HepG2 (cell line): Measurements from ENCODE around the gene DENND2A. TPM values are rescaled to one million over a fixed set of nuclear protein-coding genes. Genes with fewer than 3 reads are reported as not detected.

Experiments used
- ATAC-seq: fragments of 200-7000 bp; cut with Tn5 transposase; 3 replicates; pipeline ENCODE4 v1.9.1; 2020; ENCODE audit warnings: mild to moderate bottlenecking, moderate library complexity
- BruUV-seq: library from RNA; stranded (reverse); fragments of 400-500 nt; replicated peaks from 2 replicates; lab custom pipeline; 2021; lab: Mats Ljungman, UMichigan
- CTCF ChIA-PET: fragments of 300-600 bp; formaldehyde crosslinking; extraction: SDS; loops from one replicate; lab custom pipeline; 2021; ENCODE audit warnings: low total read pairs, inconsistent platforms, low intra/inter-chr PET ratio; lab: Yijun Ruan, JAX
- POLR2A ChIA-PET: fragments of 350-600 bp; sonication (Branson Sonifier 250); formaldehyde crosslinking; loops from one replicate; lab custom pipeline; 2020; ENCODE audit warnings: antibody characterized with exemption, inconsistent platforms; lab: Yijun Ruan, JAX
- DNase-seq: peaks from one replicate; pipeline ENCODE4 v3.0.0-alpha.2; 2015; ENCODE audit warnings: low spot score
- FAIRE-seq: peaks from 3 replicates; lab custom pipeline; 2011; peaks lifted over from hg19 to GRCh38; lab: Jason Lieb, UNC
- H2AFZ ChIP-seq: one replicate; pipeline ENCODE4 v1.6.1; 2011; ENCODE audit warnings: low read length, inconsistent platforms
- H3K27ac ChIP-seq: fragments of 300-600 bp; 3 replicates; pipeline ENCODE4 v1.8.0; 2011; ENCODE audit warnings: mixed run types, mild to moderate bottlenecking, mixed read lengths, low read length, inconsistent platforms; ENCODE audit not compliant: insufficient read depth; ENCODE audit errors: extremely low read length
- H3K27me3 ChIP-seq, 2 experiments: fragments of 200-600 bp in 1 of 2; 2 replicates in 1 of 2; 3 replicates in 1 of 2; pipeline versions ENCODE4 v1.6.0 to v1.8.0; 2011; ENCODE audit warnings: low read length in 2 of 2, mild to moderate bottlenecking in 2 of 2, moderate library complexity in 2 of 2, inconsistent platforms in 1 of 2; ENCODE audit not compliant: insufficient read depth in 2 of 2, control insufficient read depth in 1 of 2
- H3K36me3 ChIP-seq, 2 experiments: fragments of 200-600 bp in 1 of 2; replicated peaks in 1 of 2; 2 replicates in 1 of 2; 3 replicates in 1 of 2; pipeline versions ENCODE4 v1.5.1 to v1.8.0; 2011; ENCODE audit warnings: low read length in 2 of 2, inconsistent platforms in 1 of 2; ENCODE audit not compliant: insufficient read depth in 2 of 2, control insufficient read depth in 1 of 2
- H3K4me1 ChIP-seq: 2 replicates; pipeline ENCODE4 v1.5.1; 2012; ENCODE audit warnings: low read length, inconsistent platforms; ENCODE audit not compliant: insufficient read depth
- H3K4me2 ChIP-seq: 2 replicates; pipeline ENCODE4 v1.6.0; 2011; ENCODE audit warnings: low read depth, low read length, inconsistent platforms
- H3K4me3 ChIP-seq, 3 experiments: fragments of 200-600 bp in 1 of 3; sonication (generic), shearing (Covaris generic) in 1 of 3; replicated peaks in 1 of 3; 2 replicates each; pipeline ENCODE4 v1.5.1; 2011 to 2016; ENCODE audit warnings: low read length in 3 of 3, inconsistent platforms in 2 of 3, low read depth in 2 of 3, mild to moderate bottlenecking in 2 of 3, control low read depth in 1 of 3, mixed read lengths in 1 of 3; ENCODE audit not compliant: insufficient read depth in 1 of 3
- H3K79me2 ChIP-seq: one replicate; pipeline ENCODE4 v1.6.1; 2011; ENCODE audit warnings: low read length, inconsistent platforms; ENCODE audit not compliant: insufficient read depth
- H3K9ac ChIP-seq: 2 replicates; pipeline ENCODE4 v1.6.0; 2011; ENCODE audit warnings: mild to moderate bottlenecking, low read depth, low read length, inconsistent platforms; ENCODE audit not compliant: insufficient read depth
- H3K9me3 ChIP-seq: 2 replicates; pipeline ENCODE4 v1.5.1; 2012; ENCODE audit warnings: mild to moderate bottlenecking, low read length
- H4K20me1 ChIP-seq: 2 replicates; pipeline ENCODE4 v1.6.0; 2011; ENCODE audit warnings: inconsistent platforms, mild to moderate bottlenecking, low read length, moderate library complexity; ENCODE audit not compliant: insufficient read depth
- GATAD1 ChIP-seq: IDR thresholded peaks from 2 replicates; pipeline ENCODE4 v1.6.1; 2016; ENCODE audit warnings: missing genetic modification reagents, missing compliant biosample characterization
- MAFF ChIP-seq: IDR thresholded peaks from 2 replicates; pipeline ENCODE4 v1.6.1; 2011; ENCODE audit warnings: low read depth, low read length, improper control_type of control experiment
- MAFK ChIP-seq, 2 experiments: IDR thresholded peaks in 1 of 2; conservative IDR thresholded peaks in 1 of 2; 2 replicates each; pipeline ENCODE4 v1.6.1; 2011; ENCODE audit warnings: improper control_type of control experiment in 2 of 2, low read length in 2 of 2
- NFKBIZ ChIP-seq: IDR thresholded peaks from 2 replicates; pipeline ENCODE4 v1.6.1; 2018; ENCODE audit warnings: missing genetic modification reagents, missing compliant biosample characterization
- NFYB ChIP-seq: sonication (generic); formaldehyde crosslinking; IDR thresholded peaks from 2 replicates; pipeline ENCODE4 v1.4.0; 2020; ENCODE audit warnings: missing genetic modification reagents
- PHF21A ChIP-seq: sonication (generic); formaldehyde crosslinking; IDR thresholded peaks from 2 replicates; pipeline ENCODE4 v1.5.0; 2020; ENCODE audit warnings: mild to moderate bottlenecking, missing genetic modification reagents
- YEATS2 ChIP-seq: sonication (generic); formaldehyde crosslinking; IDR thresholded peaks from 2 replicates; pipeline ENCODE4 v1.4.0; 2020; ENCODE audit warnings: missing genetic modification reagents, borderline replicate concordance
- ZC3H13 ChIP-seq: sonication (generic); formaldehyde crosslinking; IDR thresholded peaks from 2 replicates; pipeline ENCODE4 v1.8.1; 2023; ENCODE audit warnings: mild to moderate bottlenecking, missing genetic modification reagents, moderate library complexity
- ZFP62 ChIP-seq: sonication (generic); formaldehyde crosslinking; IDR thresholded peaks from 2 replicates; pipeline ENCODE4 v1.4.0; 2020; ENCODE audit warnings: missing genetic modification reagents
- ZNF468 ChIP-seq: sonication (generic); formaldehyde crosslinking; IDR thresholded peaks from 2 replicates; pipeline ENCODE4 v1.8.0; 2022; ENCODE audit warnings: mild to moderate bottlenecking, moderate library complexity, missing genetic modification reagents
- ZNF660 ChIP-seq: sonication (generic); formaldehyde crosslinking; IDR thresholded peaks from 2 replicates; pipeline ENCODE4 v1.5.1; 2020; ENCODE audit warnings: mild to moderate bottlenecking, low read depth, missing genetic modification reagents, borderline replicate concordance
- WGBS: methylation state at CpG from one replicate; pipeline ENCODE4 v1.1.6; 2017; ENCODE audit warnings: low lambda C conversion rate; 5-methylcytosine and 5-hydroxymethylcytosine counted together
- in situ Hi-C: cut with HindIII; loops from 2 replicates; pipeline ENCODE4 v1.10.0; 2017; ENCODE audit warnings: low pct_unique_long_range_greater_than_20kb; ENCODE audit not compliant: extremely low pct_ligation_motif_present
- intact Hi-C: fragments of 100-400 bp; cut with micrococcal nuclease; formaldehyde crosslinking; loops from one replicate; pipeline ENCODE4 v1.10.0; 2022; ENCODE audit not compliant: unreplicated experiment
- polyA plus RNA-seq, 8 experiments: library from polyadenylated mRNA; depleted of rRNA in 3 of 8; stranded (reverse) in 7 of 8; unstranded in 1 of 8; fragments of >200 nt; fragmentation: Illumina TruSeq in 4 of 8; extraction: Trizol in 4 of 8; gene quantifications; 2 replicates each; pipeline versions ENCODE4 v1.2.1 to v1.2.3, GENCODE V29; 2011 to 2016; ENCODE audit warnings: low read depth in 4 of 8, missing spikeins in 1 of 8, mixed read lengths in 1 of 8; ENCODE audit not compliant: insufficient read depth in 1 of 8
- total RNA-seq, 5 experiments: library from RNA; depleted of rRNA; stranded (reverse); fragments of >200 nt; fragmentation: Illumina TruSeq; extraction: Trizol; gene quantifications; 2 replicates each; pipeline ENCODE4 v1.2.3, GENCODE V29; 2016; ENCODE audit warnings: low read depth in 1 of 5

DENND2A gene
- total and polyA plus RNA-seq, 2 of the 13 experiments (the other 11 are each of a cell fraction or from before 2014, with no cell fraction given), result not detected

DNA sequence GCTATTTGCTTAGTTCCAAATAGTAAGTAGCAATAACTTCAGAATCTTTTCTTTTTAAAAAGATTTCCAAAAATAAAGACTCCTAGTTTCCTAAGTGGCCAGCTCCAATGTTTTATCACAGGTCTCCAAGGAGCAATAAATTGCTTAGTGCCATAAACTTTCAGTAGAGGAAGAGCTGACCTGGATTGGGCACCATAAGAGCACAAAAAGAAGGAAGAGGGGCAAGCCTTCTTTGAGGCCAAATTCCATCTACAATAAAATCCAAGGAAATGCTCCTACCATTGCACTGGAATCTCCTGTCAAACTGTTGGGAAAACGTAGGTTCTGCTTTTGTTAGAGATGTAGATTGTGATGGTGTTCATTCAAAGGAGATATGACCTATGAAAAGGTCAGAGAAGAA lies 64.0 kb downstream of the DENND2A start:
- Histone ChIP-seq H3K27ac (no peak overlapping the region), H3K4me3 (no peak overlapping the region), H2AFZ (no peak overlapping the region), H3K36me3 (no peaks in the 10 kb centered on the region), H3K9ac (no peak overlapping the region), H3K9me3 (no peaks in the 10 kb centered on the region), H3K4me2 (no peak overlapping the region), H4K20me1 (no peaks in the 10 kb centered on the region), H3K79me2 (no peaks in the 10 kb centered on the region), H3K27me3 (peaks cover 1 to 5% of the 10 kb centered on the region in 2 experiments; a peak in 1 of 5 replicates), H3K4me1 (no peaks in the 10 kb centered on the region)
- FAIRE-seq (no peak), ATAC-seq (no peak), DNase-seq (no peak)
- in situ Hi-C loops, result no loop called here
- TF ChIP-seq ZNF660 (CRISPR knock-in tag), result no peak
- no peak for TF ChIP-seq GATAD1 (CRISPR knock-in tag)
- no peak for TF ChIP-seq ZFP62 (CRISPR knock-in tag)
- TF ChIP-seq NFYB, result no peak
- TF ChIP-seq YEATS2 (CRISPR knock-in tag), result no peak
- TF ChIP-seq ZC3H13 (CRISPR knock-in tag), result no peak
- TF ChIP-seq PHF21A (CRISPR knock-in tag), result no peak
- no peak for TF ChIP-seq NFKBIZ (CRISPR knock-in tag)
- BruUV-seq, result no TSS peak
- ChIA-PET POLR2A (no interaction called here), CTCF (no interaction called here)
- intact Hi-C loops, result no loop called here
- 10% methylated on average over 1 of the region's 1 CpG for WGBS

DNA sequence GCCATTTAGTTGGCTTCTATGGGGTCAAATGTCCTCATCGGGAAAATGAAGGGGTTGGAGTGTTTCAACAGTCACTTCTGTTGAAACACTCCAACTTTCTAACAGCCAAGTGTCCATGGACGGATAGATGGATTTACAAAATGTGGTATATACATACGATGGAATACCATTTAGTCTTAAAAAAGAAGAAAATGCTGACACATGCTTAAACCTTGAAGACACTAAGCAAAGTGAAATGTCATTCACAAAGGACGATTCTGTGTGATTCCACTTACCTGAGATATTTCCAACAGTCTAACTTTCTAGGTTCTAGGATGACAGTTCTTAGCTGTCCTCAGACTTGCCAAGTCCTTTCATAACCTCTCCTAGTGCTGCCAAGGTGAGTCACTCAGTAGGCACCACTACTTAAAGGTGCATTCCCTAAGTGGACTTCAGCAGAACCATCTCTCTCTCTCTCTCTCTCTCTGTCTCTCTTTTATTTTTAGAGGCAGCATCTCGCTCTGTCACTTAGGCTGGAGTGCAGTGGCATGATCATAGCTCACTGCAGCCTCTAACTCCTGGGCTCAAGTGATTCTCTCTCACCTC lies 69.0 kb downstream of the DENND2A start:
- in situ Hi-C loops (no loop called here), intact Hi-C loops (no loop called here)
- ATAC-seq, result no peak
- Histone ChIP-seq H3K27me3 (peaks cover 0 to 5% of the 10 kb centered on the region in 2 experiments; a peak in 1 of 5 replicates), H3K9ac (no peak overlapping the region), H2AFZ (no peak overlapping the region), H3K27ac (no peak overlapping the region), H3K4me1 (no peaks in the 10 kb centered on the region), H3K4me3 (no peak overlapping the region), H3K79me2 (no peaks in the 10 kb centered on the region), H3K4me2 (no peak overlapping the region), H4K20me1 (no peaks in the 10 kb centered on the region), H3K9me3 (no peaks in the 10 kb centered on the region), H3K36me3 (no peaks in the 10 kb centered on the region)
- 29% methylated on average over 5 of the region's 5 CpGs for WGBS
- no peak for FAIRE-seq
- DNase-seq, result no peak
- POLR2A ChIA-PET, result no interaction called here
- TF ChIP-seq ZNF468 (no peak), MAFK (conservative IDR thresholded peaks at IDR 0.05 in 1 of 2, IDR thresholded peaks at IDR 0.05 in 1 of 2; ENCODE audit: low read length in 2 of 2) (peak; percentile 92 to 96), MAFF (peak; percentile 94)
- CTCF ChIA-PET, result no interaction called here
- no TSS peak for BruUV-seq
